Measurements from ENCODE around the gene C11orf58. TPM values are rescaled to one million over a fixed set of nuclear protein-coding genes. Genes with fewer than 3 reads are reported as not detected.

Gene C11orf58
- total RNA-seq, 4 donors from 2014 or later, result 103 to 170 (median 134) TPM

DNA sequence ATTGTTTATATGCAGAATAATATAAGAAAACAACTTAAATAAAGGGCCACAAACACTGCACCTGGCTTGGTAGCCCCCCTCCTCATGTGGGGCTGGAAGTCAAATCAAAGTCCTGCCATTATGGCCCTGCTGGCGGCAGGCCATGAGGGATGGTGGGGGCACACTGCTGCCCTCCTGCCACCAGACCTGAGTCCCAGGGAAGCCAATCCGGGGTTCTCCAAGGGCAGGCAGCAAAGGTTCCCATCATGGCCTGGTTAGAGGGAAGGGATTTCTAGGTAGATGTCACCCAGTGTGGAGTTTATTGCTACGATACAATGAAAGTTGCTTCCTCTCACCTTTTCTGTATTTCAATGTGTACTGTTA is 39.1 kb downstream of the C11orf58 start:
- Histone ChIP-seq H3K9me3 (no peaks in the 10 kb centered on the region), H3K4me1 (peaks cover 0 to 4% of the 10 kb centered on the region in 2 donors), H3K27ac (no peak overlapping the region), H3K36me3 (no peaks in the 10 kb centered on the region), H3K27me3 (no peaks in the 10 kb centered on the region), H3K4me3 (no peak overlapping the region)
- TF ChIP-seq POLR2A (IDR thresholded peaks at IDR 0.05), result no peak
- TF ChIP-seq, protein P1, sequence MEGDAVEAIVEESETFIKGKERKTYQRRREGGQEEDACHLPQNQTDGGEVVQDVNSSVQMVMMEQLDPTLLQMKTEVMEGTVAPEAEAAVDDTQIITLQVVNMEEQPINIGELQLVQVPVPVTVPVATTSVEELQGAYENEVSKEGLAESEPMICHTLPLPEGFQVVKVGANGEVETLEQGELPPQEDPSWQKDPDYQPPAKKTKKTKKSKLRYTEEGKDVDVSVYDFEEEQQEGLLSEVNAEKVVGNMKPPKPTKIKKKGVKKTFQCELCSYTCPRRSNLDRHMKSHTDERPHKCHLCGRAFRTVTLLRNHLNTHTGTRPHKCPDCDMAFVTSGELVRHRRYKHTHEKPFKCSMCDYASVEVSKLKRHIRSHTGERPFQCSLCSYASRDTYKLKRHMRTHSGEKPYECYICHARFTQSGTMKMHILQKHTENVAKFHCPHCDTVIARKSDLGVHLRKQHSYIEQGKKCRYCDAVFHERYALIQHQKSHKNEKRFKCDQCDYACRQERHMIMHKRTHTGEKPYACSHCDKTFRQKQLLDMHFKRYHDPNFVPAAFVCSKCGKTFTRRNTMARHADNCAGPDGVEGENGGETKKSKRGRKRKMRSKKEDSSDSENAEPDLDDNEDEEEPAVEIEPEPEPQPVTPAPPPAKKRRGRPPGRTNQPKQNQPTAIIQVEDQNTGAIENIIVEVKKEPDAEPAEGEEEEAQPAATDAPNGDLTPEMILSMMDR (IDR thresholded peaks at IDR 0.05 in 4 of 5, conservative IDR thresholded peaks at IDR 0.05 in 1 of 5), result no peak
- in situ Hi-C loops (cut with MboI; ENCODE audit: low sequenced_read_pairs in 4 of 4) (no loop called here), intact Hi-C loops (cut with DNase I; ENCODE audit: low total_unique reads) (no loop called here)
- ATAC-seq, result no peak
- DNase-seq, result no peak

DNA sequence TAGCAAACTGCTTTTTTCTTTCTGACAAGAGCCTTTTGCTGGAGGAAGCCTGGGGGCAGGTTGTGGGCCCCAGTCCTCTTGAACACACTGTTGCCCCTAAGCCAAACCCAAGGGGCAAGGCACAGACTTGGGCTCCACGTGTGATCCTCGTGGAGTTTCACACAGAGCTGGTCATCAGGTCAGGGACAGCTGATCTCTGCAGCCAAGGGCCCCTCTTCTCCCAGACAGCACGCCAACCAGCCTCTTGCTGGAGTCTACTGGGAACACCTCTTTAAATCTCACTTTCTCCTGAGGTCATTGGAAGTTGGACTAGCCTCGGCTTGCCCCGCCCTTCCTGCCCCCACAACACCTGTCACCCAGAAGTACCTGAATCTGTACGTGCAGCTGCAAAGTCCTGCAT is 39.8 kb downstream of the C11orf58 start:
- TF ChIP-seq POLR2A (IDR thresholded peaks at IDR 0.05), result no peak
- TF ChIP-seq, protein P1 (IDR thresholded peaks at IDR 0.05 in 4 of 5, conservative IDR thresholded peaks at IDR 0.05 in 1 of 5), result no peak
- in situ Hi-C loops (cut with MboI; ENCODE audit: low sequenced_read_pairs in 4 of 4), result no loop called here
- no peaks in the 10 kb centered on the region for H3K27me3 ChIP-seq
- DNase-seq, result no peak
- ATAC-seq, result no peak
- H3K36me3 ChIP-seq, result no peaks in the 10 kb centered on the region
- intact Hi-C loops (cut with DNase I; ENCODE audit: low total_unique reads), result no loop called here
- no peak overlapping the region for H3K4me3 ChIP-seq
- H3K9me3 ChIP-seq, result no peaks in the 10 kb centered on the region
- H3K27ac ChIP-seq, result no peak overlapping the region
- H3K4me1 ChIP-seq, result peaks cover 0 to 4% of the 10 kb centered on the region in 2 donors

DNA sequence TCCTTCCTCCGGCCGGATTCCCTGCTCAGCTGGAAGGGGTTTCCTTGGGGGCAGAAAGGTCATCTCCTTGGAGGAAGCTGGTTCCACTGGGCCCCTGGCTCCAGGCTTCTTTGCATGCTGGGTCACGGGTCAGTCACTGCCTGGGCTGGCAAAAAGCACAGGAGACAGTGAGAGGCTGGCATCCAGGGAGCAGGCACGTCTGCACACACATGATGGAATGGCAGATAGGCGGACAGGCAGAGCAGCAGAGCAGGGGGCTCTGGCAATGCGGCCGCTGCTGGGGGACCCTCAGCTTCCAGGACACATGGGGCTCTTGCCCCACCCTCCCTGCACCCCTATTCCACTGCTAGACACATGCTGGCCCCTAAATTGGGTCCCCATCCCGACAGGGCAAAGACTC is 40.4 kb downstream of the C11orf58 start:
- H3K4me1 ChIP-seq, result peaks cover 0 to 4% of the 10 kb centered on the region in 2 donors
- ATAC-seq, result no peak
- H3K27ac ChIP-seq, result no peak overlapping the region
- no peaks in the 10 kb centered on the region for H3K36me3 ChIP-seq
- H3K4me3 ChIP-seq, result no peak overlapping the region
- no peaks in the 10 kb centered on the region for H3K27me3 ChIP-seq
- intact Hi-C loops (cut with DNase I; ENCODE audit: low total_unique reads), result no loop called here
- no peaks in the 10 kb centered on the region for H3K9me3 ChIP-seq
- TF ChIP-seq POLR2A (IDR thresholded peaks at IDR 0.05), result no peak
- TF ChIP-seq, protein P1 (IDR thresholded peaks at IDR 0.05 in 4 of 5, conservative IDR thresholded peaks at IDR 0.05 in 1 of 5), result no peak
- DNase-seq, result no peak
- in situ Hi-C loops (cut with MboI; ENCODE audit: low sequenced_read_pairs in 4 of 4), result no loop called here

DNA sequence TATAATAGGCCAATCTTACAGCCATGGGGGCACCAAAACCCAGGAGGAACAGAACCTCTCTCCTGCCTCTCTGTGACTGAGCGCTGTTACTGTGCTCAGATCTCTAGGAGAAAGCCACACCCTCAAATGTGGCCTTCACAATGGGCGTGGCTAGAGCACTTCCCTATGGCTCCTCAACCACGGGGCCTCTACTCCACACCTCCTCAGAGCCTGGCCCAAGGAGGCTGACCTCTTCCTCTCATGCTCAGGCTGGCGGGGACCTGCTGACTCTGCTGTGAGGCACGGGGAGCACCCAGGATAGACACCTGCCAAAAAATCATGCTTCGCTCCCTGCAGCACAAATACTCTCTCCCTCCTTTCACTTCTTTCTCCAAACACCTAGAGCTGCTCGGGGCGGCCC is 41.0 kb downstream of the C11orf58 start:
- ATAC-seq (no peak), DNase-seq (no peak)
- Histone ChIP-seq H3K9me3 (no peaks in the 10 kb centered on the region), H3K27me3 (no peaks in the 10 kb centered on the region), H3K4me3 (no peak overlapping the region), H3K36me3 (no peaks in the 10 kb centered on the region), H3K27ac (no peak overlapping the region), H3K4me1 (peaks cover 0 to 4% of the 10 kb centered on the region in 2 donors)
- in situ Hi-C loops (cut with MboI; ENCODE audit: low sequenced_read_pairs in 4 of 4), result no loop called here
- intact Hi-C loops (cut with DNase I; ENCODE audit: low total_unique reads), result no loop called here
- TF ChIP-seq, protein P1 (IDR thresholded peaks at IDR 0.05 in 4 of 5, conservative IDR thresholded peaks at IDR 0.05 in 1 of 5), result no peak
- no peak for TF ChIP-seq POLR2A (IDR thresholded peaks at IDR 0.05)

DNA sequence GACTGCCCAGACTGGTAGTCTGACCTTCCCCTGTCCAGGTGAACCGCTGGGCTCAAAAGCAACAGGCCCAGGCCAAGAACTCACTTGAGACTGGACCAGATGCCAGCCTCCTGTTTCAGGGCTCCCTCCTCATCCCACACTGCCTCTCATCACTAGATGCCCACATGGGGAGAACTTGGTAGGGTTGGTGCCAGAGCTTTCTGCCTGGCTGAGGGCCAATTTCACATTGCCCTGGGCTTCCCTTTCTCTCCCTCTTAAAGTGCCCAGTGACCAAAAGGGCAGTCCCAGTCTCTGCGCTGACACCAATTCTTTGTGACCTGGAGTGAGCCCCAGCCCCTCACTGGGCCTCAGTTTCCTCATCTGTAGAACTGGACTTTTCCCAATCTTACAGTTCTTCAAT is 41.7 kb downstream of the C11orf58 start:
- in situ Hi-C loops (cut with MboI; ENCODE audit: low sequenced_read_pairs in 4 of 4) (no loop called here), intact Hi-C loops (cut with DNase I; ENCODE audit: low total_unique reads) (no loop called here)
- ATAC-seq (no peak), DNase-seq (no peak)
- Histone ChIP-seq H3K4me1 (peaks cover 0 to 4% of the 10 kb centered on the region in 2 donors), H3K9me3 (no peaks in the 10 kb centered on the region), H3K36me3 (no peaks in the 10 kb centered on the region), H3K4me3 (no peak overlapping the region), H3K27me3 (no peaks in the 10 kb centered on the region), H3K27ac (no peak overlapping the region)
- no peak for TF ChIP-seq POLR2A (IDR thresholded peaks at IDR 0.05)
- TF ChIP-seq, protein P1 (IDR thresholded peaks at IDR 0.05 in 4 of 5, conservative IDR thresholded peaks at IDR 0.05 in 1 of 5), result no peak
